Measurements from ENCODE around the gene RAD51B. TPM values are rescaled to one million over a fixed set of nuclear protein-coding genes. Genes with fewer than 3 reads are reported as not detected.

Gene RAD51B
- total RNA-seq, 4 donors from 2014 or later, result 5.0 to 31.8 (median 20.6) TPM

- H3K4me1 ChIP-seq, result peaks cover 0 to 8% (median 0%) of the 10 kb centered on the region in 4 donors
- in situ Hi-C loops (cut with MboI; ENCODE audit: low pct_ligation_motif_present in 1 of 4, low pct_unique_long_range_greater_than_20kb in 1 of 4, low sequenced_read_pairs in 3 of 4), result no loop called here
Observed at GRCh38 chr14:68466491-68466977, 647.0 kb downstream of the RAD51B start.

GRCh38 chr14:68467425-68467824 is 647.8 kb downstream of the RAD51B start:
- intact Hi-C loops (cut with DNase I; ENCODE audit: low total_unique reads), result no loop called here
- no peaks in the 10 kb centered on the region for H3K9me3 ChIP-seq
- TF ChIP-seq POLR2A (IDR thresholded peaks at IDR 0.05) (no peak), EP300 (IDR thresholded peaks at IDR 0.05; ENCODE audit: low read depth) (no peak), POLR2AphosphoS5 (IDR thresholded peaks at IDR 0.05) (no peak)
- TF ChIP-seq, protein P1, sequence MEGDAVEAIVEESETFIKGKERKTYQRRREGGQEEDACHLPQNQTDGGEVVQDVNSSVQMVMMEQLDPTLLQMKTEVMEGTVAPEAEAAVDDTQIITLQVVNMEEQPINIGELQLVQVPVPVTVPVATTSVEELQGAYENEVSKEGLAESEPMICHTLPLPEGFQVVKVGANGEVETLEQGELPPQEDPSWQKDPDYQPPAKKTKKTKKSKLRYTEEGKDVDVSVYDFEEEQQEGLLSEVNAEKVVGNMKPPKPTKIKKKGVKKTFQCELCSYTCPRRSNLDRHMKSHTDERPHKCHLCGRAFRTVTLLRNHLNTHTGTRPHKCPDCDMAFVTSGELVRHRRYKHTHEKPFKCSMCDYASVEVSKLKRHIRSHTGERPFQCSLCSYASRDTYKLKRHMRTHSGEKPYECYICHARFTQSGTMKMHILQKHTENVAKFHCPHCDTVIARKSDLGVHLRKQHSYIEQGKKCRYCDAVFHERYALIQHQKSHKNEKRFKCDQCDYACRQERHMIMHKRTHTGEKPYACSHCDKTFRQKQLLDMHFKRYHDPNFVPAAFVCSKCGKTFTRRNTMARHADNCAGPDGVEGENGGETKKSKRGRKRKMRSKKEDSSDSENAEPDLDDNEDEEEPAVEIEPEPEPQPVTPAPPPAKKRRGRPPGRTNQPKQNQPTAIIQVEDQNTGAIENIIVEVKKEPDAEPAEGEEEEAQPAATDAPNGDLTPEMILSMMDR (IDR thresholded peaks at IDR 0.05), result no peak
- H3K36me3 ChIP-seq, result no peaks in the 10 kb centered on the region
- in situ Hi-C loops (cut with MboI; ENCODE audit: low pct_ligation_motif_present in 1 of 4, low pct_unique_long_range_greater_than_20kb in 1 of 4, low sequenced_read_pairs in 3 of 4), result no loop called here
- H3K4me1 ChIP-seq, result peaks cover 0 to 8% (median 0%) of the 10 kb centered on the region in 4 donors
- 84 to 91% methylated on average over 2 to 4 of the region's 4 CpGs for WGBS, 2 donors (ENCODE audit: low coverage in 1 of 2)
- no peak overlapping the region for H3K4me3 ChIP-seq
- no peaks in the 10 kb centered on the region for H3K27me3 ChIP-seq
- no peak for DNase-seq
- H3K27ac ChIP-seq, result no peak overlapping the region

More at GRCh38 chr14:68466491-68466977, 647.0 kb downstream of the RAD51B start:
- H3K36me3 ChIP-seq, result no peaks in the 10 kb centered on the region
- intact Hi-C loops (cut with DNase I; ENCODE audit: low total_unique reads), result no loop called here
- 72% methylated on average over 3 of the region's 3 CpGs; no CpG with 5 or more reads in 1 of the 2 donors for WGBS, 2 donors (ENCODE audit: low coverage in 1 of 2)
- H3K4me3 ChIP-seq, result no peak overlapping the region
- no peaks in the 10 kb centered on the region for H3K27me3 ChIP-seq
- TF ChIP-seq EP300 (IDR thresholded peaks at IDR 0.05; ENCODE audit: low read depth), result no peak
- TF ChIP-seq POLR2AphosphoS5 (IDR thresholded peaks at IDR 0.05), result peak in 1 of 3 donors; percentile 23
- H3K27ac ChIP-seq, result peak overlapping the region; percentile 40 to 65 (median 58)
- DNase-seq, result no peak
- H3K9me3 ChIP-seq, result no peaks in the 10 kb centered on the region

DNA sequence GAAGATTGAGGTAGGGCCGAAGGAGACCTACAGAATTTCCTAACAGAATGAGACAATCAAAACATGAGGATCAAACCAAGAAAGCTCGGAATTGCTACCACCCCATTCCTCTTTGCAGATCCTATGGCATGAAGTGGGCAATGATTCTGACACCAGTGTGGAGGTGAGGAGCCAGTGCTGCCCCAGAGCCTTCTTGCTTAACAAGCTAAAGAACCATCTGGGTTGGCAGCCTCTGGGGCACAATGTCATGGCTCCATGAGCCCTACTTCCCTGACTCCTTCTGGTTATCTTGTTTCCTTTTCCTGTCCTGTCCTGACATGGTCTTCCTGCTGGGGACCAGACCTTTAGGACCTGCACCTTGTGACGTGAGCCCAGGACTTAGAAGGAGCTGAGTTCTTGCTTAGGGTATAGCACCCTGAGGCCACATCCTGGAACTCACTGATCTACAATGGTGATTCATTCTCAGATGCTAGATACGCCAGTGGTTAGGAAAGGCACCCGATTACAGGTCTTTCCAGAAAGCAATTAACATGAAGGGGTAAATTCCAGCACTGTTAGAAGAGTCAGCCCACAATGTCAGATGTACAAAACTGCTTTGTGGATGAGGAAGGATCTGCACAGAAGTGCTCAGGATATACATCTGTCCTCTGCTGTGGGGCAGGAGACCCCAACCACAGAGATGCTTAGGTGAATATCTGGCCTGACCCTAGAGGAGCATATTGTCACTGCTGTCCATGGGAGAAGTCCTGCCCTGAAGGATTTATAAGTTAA is 649.0 kb downstream of the RAD51B start:
- Histone ChIP-seq H3K27ac (no peak overlapping the region), H3K4me3 (no peak overlapping the region), H3K27me3 (no peaks in the 10 kb centered on the region), H3K36me3 (no peaks in the 10 kb centered on the region), H3K4me1 (peaks cover 0 to 8% (median 0%) of the 10 kb centered on the region in 4 donors), H3K9me3 (no peaks in the 10 kb centered on the region)
- in situ Hi-C loops (cut with MboI; ENCODE audit: low pct_ligation_motif_present in 1 of 4, low pct_unique_long_range_greater_than_20kb in 1 of 4, low sequenced_read_pairs in 3 of 4) (no loop called here), intact Hi-C loops (cut with DNase I; ENCODE audit: low total_unique reads) (no loop called here)
- TF ChIP-seq EP300 (IDR thresholded peaks at IDR 0.05; ENCODE audit: low read depth) (no peak), POLR2AphosphoS5 (IDR thresholded peaks at IDR 0.05) (no peak), POLR2A (IDR thresholded peaks at IDR 0.05) (no peak)
- TF ChIP-seq, protein P1 (IDR thresholded peaks at IDR 0.05), result no peak
- DNase-seq, result no peak
- WGBS, 2 donors (ENCODE audit: low coverage in 1 of 2), result 83 to 92% methylated on average over 2 to 5 of the region's 5 CpGs

DNA sequence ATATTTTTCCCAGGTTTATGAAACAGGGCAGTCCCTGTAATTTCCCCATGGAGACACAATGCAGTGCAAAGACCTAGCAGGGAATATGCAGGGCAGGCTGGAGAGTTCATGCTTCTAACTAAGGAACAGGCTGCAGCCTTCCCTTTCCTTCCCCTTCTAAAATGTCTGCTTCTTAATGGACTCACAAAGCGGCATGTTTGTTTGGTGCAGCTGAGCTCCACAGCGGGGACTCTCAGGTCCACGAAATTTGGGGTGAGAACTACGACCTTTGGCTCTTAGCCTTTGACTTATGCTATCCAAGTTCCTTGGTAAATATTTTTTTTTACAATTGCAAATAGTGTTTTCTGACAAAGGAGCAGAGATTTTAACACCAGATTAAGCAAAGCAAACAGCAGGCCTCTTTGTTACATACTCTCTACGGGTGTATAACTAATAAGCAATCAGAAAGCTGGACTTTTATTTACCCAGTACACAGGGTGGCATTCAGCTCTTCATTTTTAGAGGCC is 649.7 kb downstream of the RAD51B start:
- 69 to 75% methylated on average over 5 of the region's 5 CpGs for WGBS, 2 donors (ENCODE audit: low coverage in 1 of 2)
- Histone ChIP-seq H3K27me3 (no peaks in the 10 kb centered on the region), H3K36me3 (no peaks in the 10 kb centered on the region), H3K4me1 (peaks cover 0 to 8% (median 0%) of the 10 kb centered on the region in 4 donors), H3K27ac (no peak overlapping the region), H3K4me3 (no peak overlapping the region), H3K9me3 (no peaks in the 10 kb centered on the region)
- TF ChIP-seq, protein P1 (IDR thresholded peaks at IDR 0.05), result no peak
- TF ChIP-seq POLR2A (IDR thresholded peaks at IDR 0.05) (no peak), POLR2AphosphoS5 (IDR thresholded peaks at IDR 0.05) (no peak), EP300 (IDR thresholded peaks at IDR 0.05; ENCODE audit: low read depth) (no peak)
- intact Hi-C loops (cut with DNase I; ENCODE audit: low total_unique reads), result no loop called here
- no peak for DNase-seq
- in situ Hi-C loops (cut with MboI; ENCODE audit: low pct_ligation_motif_present in 1 of 4, low pct_unique_long_range_greater_than_20kb in 1 of 4, low sequenced_read_pairs in 3 of 4), result no loop called here
